NCI-H510A treated with DMSO at 0.1 percent for 48 hours (cell line): Measurements from ENCODE around the gene WASF2.
"Not testable (repeated sequence)": the region's sequence is repeated elsewhere in the genome, so short reads cannot be mapped to it uniquely, and the experiment has no call there.

Experiments
- DNase-seq: peaks from one replicate; lab custom pipeline; 2025; lab: John Stamatoyannopoulos, UW

WASF2 gene, protein sequence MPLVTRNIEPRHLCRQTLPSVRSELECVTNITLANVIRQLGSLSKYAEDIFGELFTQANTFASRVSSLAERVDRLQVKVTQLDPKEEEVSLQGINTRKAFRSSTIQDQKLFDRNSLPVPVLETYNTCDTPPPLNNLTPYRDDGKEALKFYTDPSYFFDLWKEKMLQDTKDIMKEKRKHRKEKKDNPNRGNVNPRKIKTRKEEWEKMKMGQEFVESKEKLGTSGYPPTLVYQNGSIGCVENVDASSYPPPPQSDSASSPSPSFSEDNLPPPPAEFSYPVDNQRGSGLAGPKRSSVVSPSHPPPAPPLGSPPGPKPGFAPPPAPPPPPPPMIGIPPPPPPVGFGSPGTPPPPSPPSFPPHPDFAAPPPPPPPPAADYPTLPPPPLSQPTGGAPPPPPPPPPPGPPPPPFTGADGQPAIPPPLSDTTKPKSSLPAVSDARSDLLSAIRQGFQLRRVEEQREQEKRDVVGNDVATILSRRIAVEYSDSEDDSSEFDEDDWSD

DNA sequence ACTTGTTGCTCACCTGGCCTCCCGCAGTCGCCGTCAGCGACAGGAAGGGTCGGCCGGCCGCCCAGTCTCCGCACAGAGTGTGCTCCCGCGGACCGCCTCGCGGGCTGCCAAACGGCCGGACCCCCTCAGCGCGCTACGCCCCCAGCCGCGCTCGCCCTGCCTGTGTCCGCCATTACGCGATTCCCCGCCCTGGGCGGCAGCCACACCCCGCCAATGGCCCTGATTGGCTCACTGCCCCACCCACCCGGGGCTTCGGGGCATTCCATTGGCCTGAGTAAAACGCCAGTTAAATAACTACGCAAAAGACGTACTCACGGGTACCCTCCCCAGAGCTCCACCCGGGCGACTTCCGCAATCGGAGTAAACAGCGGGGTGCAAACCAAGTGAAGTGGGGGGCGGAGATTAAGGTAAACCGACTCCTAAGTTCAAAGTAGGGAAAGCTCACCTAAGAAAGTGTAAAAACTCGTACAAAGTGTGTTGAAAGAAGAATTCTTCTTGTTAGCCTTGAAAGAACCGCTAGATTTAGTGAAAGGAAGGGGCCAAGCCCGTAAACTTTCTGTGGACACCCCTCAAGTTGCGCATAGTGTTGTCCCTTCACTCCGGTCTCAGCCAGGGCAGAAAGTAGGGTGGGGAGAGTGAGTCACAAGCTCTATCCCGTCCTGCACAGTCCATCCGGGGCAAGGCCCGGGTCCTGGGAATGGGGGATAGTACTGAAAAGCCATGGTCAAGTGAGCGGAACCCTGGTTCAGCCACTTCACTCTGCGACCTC lies at the start of gene WASF2:
Gene WASF2, minus strand, starts transcription at position 195 of the 769 bp plus-strand sequence. CDS start 61,277 bp downstream, outside the sequence.
- peak; percentile 99 for DNase-seq

DNA sequence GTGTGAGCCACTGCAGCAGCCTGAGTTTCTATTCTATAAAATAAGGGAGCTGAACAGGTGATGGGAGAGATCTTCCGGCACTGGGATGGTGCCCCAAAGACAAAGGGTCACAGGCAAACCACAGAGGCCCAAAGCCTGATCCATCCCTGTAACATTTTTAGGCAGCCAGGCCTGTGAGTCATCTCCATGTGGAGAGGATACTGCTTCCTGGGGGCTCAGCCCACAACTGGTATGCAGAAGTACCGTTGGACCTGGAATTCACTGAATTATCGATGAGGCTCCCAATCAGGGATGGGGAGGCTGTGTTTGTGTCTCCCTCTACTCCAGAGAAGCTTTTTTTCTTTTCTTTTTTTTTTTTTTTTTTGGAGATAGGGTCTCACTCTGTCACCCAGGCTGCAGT lies 48.8 kb upstream of the WASF2 start:
- DNase-seq: no peak

DNA sequence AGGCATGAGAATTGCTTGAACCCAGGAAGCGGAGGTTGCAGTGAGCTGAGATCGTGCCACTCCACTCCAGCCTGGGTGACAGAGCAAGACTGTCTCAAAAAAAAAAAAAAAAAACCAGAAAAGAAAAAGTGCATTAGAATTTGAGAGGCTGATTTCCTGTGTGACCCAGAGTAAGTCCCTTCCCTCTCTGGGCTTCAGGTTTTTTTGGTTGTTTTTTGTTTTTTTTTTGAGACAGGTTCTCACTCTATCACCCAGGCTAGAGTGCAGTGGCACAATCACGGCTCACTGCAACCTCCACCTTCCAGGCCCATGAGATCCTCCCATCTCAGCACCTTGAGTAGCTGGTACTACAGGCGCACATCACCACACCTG lies 48.3 kb upstream of the WASF2 start:
- DNase-seq: not testable (repeated sequence)

DNA sequence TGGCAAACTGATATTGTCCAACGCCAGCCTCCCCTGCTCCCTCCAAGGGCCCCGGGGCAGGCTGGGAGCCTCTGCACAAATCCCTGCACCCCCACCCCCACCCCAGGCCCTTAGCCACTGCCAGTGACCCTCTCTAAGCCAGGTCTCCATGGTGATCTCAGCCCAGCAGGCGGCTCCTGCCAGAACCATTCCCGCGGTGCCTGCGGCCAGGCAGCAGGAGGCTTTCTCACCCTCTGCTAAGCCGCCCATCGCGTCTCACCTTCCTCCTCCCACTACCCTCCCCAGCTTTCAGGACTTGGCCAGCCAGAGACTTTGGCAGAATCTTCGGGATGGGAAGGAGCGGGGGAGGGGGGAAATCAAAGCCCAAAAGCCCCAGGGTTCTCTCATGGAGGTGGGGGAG lies 46.8 kb upstream of the WASF2 start:
- DNase-seq: peak; percentile 41

DNA sequence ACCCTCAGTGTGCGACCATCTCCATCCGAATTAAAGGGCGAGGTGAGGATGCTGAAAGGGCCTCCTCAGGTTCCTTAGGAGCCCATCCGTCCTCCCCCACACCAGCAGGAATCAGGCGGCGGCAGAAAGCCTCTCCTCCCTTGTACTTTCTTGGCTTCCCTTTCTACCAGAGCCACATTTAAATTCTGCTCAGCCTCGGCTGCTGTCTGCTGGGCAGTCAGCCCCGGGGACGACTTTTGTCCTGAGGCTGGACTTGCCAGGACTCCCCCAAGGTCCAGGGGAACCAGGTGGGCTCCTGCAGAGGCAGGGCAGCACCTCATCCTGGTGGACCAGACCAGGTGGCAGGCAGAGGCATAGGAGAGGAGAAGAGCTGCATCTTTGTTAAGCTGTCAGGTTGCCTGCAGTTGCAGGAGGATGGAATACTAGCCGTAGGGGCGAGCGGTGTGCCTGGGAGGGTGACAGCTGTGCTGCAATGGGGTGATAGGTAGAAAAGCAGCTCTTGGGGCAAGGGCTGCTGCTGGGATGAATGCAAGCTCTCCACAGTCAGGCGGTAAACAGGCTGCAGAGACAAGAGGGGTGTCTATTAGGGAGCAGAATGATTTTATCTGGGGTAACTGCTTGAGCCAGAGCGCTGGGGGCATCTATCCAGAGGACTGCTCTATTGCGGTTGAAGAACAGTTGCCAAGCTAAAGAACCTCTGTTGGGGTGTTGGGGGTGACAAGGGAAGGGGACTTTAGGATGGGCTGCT lies 46.2 kb upstream of the WASF2 start:
- DNase-seq: no peak

DNA sequence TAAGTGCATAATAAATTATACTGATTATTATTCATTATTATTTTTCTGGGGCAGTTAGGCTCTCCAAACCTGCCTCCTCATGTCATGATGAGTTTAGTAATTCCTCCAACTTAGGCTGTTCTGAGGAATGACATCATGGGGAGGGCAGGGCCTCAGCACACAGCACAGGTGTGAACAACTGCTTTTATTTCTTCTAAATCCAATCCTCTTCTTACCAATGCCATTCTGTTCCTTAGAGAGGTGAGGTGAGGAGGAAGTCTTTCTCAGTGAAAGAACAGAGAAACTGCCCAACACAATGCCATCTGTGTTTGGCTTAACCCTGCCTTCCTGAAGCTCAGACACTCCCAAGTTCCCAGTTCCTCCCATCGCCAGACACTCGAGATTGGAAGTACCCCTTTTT lies 45.4 kb upstream of the WASF2 start:
- DNase-seq: no peak

DNA sequence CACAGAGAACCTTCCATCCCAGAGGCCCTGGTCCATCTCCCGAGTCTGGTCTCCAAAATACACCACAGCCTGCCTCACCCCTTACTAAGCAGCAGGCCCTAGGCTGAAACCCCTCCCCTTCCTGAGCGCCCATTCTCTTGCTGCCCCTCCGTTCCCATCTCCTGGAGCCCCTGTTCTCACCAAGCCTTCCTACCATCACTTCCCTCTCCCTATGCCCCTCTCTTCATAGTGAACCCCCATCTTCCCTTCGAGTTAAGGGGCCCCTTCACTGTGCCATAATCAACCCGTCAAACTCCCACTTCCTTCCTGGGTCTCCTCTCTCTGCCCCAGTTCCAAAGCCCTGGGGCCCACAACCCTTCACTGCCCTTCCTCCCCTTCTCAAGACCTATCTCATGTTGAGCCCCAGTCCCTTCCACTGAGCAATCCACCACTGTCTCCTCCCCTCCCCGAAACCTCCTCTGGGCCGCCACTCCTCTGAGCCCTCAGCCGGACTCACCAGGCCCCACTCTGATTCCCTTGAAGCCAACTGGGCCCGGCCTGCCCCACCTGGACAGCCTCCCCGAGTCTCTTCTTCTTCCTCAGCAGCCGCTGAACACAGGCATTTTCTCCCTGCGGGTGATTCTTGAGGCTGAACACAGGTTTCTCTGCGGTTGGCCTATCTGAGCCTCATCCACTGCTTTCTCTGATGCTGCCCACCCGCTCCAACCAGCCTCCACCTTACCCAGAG lies 42.2 kb upstream of the WASF2 start:
- no peak for DNase-seq

DNA sequence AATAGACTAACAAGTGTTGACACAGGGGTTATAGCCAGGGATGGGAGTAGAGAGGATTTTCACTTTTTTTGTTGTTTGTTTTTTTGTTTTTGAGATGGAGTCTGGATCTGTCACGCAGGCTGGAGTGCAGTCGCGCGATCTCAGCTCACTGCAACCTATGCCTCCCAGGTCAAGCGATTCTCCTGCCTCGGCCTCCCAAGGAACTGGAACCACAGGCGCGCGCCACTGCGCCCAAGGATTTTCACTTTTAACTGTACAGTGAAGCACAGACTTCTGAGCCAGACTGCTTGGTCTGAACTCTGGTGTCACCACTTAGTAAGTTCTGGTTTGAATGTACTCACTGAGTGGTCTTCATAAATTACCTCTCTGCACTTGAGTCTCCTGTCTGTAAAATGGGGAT lies 40.2 kb upstream of the WASF2 start:
- no peak for DNase-seq

DNA sequence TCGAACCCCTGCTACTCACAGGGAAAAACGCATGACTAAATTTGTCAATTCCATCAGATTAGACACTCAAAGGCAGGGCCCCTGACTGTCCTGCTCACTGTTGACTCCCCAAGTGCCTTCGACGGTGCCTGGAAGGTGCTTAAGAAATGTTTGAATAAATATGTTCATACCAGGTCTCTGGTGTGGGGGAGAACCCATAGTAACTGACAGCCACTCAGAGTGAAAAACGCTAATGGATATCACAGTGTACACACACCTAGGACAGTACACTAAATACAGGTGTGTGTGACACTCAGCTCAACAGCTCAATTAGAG lies 39.7 kb upstream of the WASF2 start:
- no peak for DNase-seq

DNA sequence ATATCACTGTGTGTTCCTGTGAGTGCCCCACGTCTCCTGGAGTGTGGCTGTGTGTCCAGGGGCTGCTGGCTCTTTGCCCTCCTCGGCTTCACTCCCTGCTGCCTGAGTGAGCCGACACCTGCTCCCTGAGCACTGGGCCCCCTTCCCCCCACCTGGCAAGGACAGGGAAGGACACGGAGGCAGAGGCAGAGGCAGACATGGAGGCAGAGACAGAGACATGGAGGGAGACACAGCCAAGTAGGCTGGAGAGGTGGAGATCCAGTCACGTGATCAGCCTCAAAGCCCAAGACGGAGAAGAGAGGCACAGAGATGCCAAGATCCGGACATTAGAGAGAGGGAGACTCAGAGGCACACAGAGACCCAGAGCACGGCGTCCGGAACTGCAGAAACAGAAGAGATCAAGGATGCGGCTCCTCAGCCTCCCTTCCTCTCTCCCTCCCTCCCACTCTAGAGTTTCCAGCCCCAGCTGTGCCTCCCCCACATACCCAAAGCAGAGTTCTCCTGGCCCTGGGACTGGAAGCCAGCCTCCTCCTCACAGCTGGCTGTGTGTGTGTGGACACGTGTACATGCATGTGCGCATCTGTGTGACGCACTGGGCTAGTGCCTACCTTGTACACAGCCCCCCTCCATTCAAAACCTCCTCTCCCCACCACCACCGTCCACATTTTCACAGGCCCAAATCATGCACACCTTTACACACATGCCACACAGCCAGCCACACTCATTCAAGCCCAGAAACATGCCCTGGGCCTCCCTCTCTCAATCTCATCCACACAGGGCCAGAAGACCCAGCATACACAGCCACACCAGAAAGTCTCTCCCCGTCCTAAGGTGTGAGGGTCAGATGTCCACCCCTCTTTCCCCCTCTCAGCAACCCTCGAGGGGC lies 39.1 kb upstream of the WASF2 start:
- peak; percentile 78 for DNase-seq

DNA sequence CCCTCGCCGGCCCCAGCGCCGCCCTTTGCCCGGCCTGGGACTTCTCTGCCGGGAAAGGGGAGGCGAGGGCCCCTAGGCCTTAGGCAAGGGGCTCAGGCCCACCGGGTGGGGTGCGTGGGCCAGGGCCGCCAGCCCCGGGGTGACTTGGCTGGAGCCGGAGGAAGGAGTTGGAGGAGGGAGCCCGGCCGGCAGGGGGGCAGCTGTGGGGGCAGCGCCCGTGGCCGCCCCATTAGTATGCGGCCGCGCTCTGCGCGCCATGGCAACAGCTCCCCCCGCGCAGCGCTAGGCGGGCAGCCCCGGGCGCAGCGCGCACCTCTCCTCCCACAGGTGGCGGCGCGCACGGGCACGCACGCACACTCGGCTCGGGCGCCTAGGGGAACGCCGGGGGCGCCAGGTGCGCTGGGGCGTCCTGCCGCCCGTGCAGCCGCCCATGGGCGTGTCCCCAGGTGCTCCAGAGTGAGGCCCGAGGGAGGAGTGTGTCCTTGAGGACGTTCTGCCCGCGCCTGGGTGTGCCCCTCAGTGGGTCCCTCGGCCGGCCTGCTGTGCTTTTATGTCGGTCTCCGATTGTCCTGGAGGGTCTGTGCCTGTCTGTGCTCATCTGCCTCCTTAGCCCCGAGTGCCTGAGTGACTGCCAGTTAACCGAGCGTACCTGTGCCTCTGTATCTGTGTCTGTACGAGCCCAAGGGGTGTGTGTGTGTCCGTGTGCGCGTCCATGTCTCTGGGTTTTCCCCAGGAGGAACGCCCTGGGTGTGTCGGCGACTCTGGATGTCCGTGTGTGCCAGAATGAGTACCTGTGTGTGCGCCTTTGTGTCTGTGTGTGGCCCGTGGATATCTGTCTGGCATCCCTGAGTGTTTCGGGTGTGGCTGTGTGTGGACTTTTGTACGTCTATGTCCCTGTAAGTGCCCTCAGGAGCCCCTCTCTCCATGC lies 38.2 kb upstream of the WASF2 start:
- DNase-seq: peak; percentile 92

DNA sequence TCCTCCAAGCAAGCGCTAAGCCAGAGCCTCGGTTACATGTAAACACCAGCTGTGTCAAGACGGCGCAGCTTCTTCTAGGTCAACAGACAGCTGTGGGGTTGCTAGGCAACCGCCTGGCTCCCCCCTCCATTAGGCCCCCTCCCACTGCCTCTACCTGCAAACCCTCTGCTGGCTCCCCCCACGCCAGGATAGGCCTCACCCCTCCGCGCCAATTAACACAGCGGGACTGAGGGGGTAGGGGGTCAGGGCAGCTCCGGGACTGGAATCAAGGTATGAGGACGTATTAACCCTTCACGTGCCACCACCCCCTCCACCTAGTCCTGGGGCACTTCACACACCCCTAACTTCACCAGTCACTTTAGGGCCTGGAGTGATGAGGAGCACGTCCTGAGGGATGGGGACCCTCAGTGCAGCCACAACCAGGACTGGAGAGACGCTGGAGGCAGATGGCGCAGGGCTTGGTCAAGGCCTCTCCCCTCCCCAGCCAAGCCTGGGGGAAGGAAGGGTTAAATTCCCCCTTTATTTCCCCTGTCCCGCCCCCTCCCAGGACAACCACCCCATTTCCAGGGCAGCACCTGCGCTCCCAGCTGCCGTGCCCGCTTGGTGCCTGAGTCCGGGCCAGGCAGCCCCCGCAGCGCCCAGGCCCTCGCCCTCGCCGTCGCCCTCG lies 37.4 kb upstream of the WASF2 start:
- peak; percentile 94 for DNase-seq

DNA sequence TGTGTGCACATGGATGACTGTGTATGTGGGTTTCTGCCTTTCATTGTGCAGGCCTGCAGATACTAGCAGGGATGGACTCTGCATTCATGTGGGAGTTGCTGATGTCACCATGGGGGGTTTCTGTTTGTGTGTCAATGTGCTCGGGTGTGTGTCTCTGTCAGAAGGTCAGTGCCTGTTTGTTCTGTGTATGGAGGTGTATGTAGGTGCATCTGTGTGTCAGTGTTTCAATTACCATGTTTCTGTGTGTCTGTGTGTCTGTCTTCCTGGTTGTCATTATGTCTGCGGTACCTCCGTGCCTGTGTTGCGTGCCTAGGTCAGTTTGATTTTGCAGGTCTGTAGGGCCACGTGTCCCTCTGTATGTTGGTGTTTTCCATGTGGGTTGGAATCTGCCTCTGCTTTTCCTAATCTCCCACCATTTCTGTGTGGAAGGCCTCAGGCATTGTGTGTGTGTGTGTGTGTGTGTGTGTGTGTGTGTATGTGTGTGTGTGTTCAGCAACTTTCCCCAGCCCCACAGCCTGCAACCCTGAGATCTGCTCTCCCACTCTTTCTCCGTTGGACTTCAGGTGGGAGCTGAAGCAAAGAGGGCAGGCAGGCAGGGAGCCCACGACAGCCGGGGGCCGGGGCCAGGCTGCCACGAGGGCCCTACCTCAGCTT lies 36.7 kb upstream of the WASF2 start:
- no peak for DNase-seq

DNA sequence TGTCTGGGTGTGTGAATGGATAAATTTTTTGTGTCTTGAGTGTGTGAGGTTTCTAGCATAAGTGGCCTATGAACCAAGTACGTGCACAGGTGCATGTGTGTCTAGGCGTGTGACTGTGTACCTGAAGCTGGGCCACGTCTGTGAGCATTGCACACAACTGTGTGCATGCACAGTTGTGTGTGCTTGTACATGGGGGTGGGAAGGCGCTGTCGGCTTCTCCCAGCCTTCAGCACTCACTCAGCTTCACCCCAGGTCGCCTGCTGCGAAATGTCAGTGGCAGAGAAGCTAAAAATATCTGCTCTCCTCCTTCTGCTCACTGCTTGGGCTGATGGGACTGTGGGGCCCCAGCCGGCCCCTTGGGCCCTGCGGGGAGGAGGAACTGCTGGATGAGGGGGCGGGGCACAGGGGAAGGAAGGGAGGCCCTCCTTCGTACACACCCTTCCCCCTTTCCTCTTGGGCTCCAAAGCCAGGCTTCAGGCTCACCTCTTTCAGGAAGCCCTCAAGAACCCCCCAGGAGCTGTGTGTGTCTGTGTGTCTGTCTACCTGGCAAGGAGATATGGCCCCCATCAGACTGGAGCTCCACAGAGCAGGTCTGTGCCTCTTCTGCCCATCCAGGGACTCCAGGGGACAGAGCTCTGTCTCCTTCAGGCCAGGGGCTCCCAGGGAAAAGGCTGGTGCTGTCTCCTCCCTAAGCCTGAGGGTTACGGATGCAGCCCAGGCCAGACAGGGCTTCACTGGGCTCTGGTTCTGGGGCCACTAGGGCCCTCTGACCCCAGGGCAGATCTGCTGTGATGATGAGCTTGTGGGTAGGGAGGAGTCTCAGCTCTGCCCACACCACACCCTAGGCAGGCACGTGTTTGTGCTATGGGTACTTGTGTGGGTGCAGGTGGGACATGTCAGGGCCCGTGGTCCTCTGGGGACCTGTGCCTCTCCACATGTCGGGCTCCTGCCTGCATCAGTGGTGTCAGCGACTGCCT lies 35.6 kb upstream of the WASF2 start:
- DNase-seq: peak; percentile 85

DNA sequence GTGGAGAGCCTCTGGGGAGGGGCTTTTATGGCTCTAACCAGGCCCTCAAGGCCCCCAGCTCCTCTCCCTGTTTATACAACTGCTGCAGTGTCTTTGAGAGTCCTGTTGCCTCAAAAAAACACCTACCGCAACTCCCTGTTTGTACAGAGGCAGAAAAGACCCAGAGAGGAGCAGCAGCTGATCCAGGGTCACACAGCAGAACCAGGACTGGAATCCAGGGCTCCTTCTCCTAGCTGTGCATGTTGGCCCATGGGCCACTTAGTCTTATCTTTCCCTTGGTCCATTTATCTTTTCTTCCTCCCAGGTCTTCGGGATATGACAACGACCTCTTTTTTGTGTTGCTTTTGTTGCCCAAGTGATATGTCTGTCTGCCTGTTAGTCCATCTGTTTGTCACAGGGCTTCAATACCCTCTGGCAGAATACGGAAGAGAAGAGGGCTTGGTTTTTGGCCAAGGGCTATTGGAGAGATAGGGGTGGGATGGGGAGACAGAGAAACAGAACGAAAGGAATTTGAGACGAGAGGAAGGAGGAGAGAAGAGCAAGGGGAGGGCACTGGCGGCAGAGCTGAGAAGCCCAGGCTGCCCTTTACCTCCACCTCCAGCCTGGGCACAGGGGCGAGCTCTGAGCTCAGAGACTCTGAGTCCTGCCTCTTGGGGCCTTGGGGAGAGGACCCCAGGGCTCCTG lies 33.5 kb upstream of the WASF2 start:
- DNase-seq: no peak

DNA sequence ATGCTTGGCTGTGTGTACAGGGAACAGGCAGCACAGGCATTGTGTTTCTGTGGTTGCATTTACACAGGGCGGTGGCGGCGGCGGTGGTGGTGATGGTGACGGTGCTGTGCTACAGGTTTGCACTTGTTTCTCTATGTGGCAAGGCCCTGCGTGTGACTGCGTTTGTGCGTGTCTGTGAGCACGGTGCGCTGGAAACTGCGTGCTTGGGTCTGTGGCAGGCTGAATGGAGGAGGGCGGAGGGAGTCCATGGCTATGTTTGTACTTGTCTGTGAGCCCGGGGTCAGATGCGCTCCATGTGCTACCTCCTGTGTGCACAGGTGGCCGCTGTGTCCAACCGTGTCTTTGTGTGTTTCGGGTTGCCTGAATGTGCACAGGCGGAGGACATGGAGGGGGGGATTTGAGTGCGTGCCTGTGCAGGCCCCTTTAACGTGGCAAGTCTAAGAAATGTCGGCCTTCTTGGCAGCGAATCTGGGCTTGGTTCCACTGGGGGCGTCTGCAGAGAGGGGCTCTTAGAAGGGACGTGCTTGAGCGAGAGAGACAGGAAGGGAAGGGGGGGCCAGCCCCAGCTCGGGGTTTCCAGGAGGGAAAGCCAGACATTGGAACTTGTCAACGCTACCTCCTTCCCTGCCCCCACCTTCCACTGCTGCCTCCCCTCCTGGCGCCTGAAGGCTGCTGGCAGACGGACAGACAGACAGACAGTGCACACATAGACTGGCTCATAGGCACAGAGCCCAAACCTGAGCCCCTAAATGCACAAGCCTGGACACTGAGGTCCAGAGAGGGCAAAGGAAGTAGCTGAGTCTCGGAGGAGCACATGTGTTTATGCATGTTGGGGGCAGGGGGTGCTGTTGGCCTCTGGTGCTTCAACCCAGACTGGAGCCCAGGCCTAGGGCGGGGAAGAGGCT lies 32.7 kb upstream of the WASF2 start:
- peak; percentile 62 for DNase-seq
